Left colon (tissue), 2 donors: ENCODE measurements around the gene GSG1L2. TPM values are rescaled to one million over a fixed set of nuclear protein-coding genes. Genes with fewer than 3 reads are reported as not detected.
"Not testable (repeated sequence)": the region's sequence is repeated elsewhere in the genome, so short reads cannot be mapped to it uniquely, and the experiment has no call there.

Experiments
- ATAC-seq: fragments of 200-7000 bp; cut with Tn5 transposase; one replicate; pipeline ENCODE4 v1.9.1; 2020; ENCODE audit warnings: mild to moderate bottlenecking, moderate library complexity
- DNase-seq, 2 donors: peaks; one replicate each; pipeline ENCODE4 v3.0.0-alpha.2; 2020
- intact Hi-C, 2 donors: fragments of 100-400 bp; cut with DNase I in 1 of 2; cut with micrococcal nuclease in 1 of 2; formaldehyde crosslinking; loops; one replicate each; pipeline versions ENCODE4 v1.11.2 to v1.14.0; 2022; cut with DNase I, micrococcal nuclease
- total RNA-seq, 2 donors: library from RNA; stranded (reverse); fragmentation: NEBNext Ultra II Directional; extraction: Animal tissue kit (Norgen Biotek cat#: 25700); gene quantifications; one replicate each; pipeline ENCODE4 v1.2.1, GENCODE V29; 2021
- donor health status: DM: no; HTN: no; CAD: no.
- donor health status: DM: yes; HTN: yes; CAD: no.

The GSG1L2 gene
- total RNA-seq, 2 donors from 2014 or later: not detected

DNA sequence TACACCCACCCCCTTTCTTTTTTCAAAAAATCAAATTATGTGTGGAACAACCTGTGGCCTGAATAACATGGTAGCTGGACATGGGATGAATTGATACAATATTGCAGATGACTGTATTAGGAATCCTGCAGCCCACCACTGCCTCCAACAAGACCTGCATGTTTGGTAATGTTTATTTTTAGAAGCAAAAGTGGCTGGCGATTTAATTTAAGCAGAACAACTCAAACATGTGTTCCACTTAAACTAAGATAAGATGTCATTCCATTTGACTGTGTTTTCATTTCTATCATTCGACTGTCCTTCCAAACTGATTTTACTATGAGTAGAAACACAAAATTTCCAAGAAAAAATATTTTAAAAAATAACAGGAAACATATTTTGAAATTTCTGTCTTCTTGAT lies 20.4 kb downstream of the GSG1L2 start:
- DNase-seq (no peak), ATAC-seq (no peak)
- intact Hi-C loops: loop anchor here in 1 of 2 donors (10.0 kb wide), 1 partner anchor 83 kb away; no protein-coding TSS in a partner anchor

DNA sequence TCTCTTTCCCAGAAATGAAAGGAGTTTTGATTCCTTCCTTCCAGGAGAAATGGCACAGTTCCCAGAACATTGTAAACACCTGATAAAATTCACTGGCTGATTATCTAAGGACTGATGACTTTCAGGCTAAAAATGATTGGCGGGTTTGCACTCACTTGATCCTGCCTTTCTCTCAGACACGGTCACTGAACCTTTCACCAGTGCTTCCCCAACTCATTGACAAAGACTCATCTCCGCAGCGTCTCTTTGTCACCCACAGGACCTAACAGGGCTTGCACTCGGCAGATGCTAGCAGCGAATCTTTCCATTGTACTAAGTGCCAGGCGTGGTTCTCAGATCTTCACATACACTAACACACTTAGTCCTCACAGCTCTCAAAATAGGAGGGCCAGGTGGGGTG lies 23.2 kb downstream of the GSG1L2 start:
- ATAC-seq (no peak), DNase-seq (no peak)
- intact Hi-C loops: no loop called here

DNA sequence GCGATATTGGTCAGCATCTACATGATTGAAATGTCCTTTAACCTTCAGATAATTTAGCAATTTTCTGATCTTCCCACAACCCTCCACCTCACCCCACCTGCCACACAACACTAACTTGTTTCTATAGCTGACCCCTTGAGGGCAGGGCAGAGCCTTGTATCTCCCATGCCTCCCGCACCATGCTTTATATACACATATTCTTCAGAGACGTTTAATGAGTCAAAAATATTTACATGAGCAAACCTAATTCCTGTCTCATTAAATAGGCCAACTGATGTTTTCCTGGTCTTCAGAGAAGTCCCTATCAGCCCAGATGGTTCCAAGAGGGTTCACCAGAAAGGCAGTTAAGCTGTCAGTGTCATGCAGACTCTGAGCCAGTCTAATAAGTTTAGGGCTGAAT lies 23.9 kb downstream of the GSG1L2 start:
- no peak for ATAC-seq
- intact Hi-C loops: no loop called here
- DNase-seq: no peak

DNA sequence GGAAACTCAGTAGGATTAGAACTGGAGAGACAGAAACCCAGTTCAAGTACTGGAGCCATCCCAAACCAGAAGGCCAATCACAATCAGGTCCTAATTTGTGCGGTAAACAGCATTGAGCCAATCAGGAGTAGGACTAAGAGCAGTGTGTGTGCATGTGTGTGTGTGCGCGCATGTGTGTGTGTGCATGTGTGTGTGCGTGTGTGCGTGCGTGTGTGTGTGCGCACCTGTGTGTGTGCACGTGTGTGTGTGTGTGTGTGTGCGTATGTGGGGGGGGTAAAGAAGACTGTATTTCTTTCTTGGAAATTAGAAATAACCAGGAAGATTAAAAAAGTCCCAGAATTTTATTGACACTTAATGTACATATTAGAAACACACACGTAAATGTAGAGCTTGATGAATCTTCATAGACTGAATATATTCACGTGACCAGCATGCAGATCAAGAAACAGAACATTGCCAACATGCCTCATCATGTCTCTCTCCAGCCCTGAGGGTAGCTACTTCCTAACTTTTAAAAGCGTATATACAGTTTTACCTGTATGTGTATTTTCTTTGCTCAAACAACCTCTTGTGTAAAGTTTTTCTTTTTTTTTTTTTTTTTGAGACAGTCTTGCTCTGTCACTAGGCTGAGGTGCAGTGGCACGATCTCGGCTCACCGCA lies 29.6 kb downstream of the GSG1L2 start:
- DNase-seq: no peak
- no peak for ATAC-seq
- intact Hi-C loops: no loop called here

DNA sequence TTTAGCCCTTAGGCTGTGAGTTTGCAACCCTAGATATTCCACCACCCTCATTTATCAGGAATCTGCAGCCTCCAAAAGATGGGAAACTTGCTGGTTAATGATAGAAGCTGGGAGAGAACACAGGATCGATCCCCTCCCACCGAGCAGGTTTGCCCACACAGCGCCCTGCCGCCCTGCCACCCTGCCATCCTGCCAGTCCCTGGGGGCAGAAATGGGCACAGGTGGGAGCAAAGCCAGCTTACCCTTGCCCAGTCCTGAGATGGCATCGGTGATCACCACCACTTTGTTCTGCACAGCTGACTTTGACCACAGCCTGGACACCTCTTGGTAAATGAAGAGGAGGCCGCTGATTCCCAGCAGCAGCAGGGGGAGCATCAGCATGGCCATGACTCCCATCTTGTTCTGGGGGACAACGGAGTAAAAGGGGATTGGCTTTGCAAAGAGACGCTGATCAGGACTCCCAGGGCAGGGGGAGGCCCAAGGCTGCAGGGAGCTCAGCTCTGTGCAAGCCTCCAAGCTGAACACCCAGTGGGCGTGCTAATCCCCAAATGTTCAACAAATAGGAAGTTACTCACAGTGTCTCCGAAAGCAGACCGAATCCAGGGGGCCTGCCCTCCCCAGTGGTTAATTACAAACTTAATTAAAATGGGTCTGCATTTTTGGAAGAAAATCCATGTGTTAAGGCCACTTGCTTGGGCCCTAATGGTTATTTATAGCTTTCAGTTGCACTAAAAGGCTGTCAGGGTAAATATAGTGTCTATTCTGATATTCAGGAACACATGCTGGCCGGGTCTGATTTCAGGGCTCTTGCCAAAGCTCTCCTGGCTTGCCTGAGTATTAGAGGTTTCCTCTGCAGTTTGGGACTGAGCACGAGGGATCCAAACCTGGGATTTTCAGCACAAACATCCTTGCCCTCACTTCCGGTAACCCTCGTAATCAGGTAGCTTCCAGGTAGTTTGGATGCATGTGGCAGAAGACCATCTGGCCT lies 30.7 kb downstream of the GSG1L2 start, which contains the start of gene DHRS7C:
TSS of gene DHRS7C (minus strand) at position 704 of the 988 bp plus-strand sequence. CDS start at position 396, 308 bp downstream.
- ATAC-seq (no peak), DNase-seq (no peak)
- intact Hi-C loops: no loop called here

DNA sequence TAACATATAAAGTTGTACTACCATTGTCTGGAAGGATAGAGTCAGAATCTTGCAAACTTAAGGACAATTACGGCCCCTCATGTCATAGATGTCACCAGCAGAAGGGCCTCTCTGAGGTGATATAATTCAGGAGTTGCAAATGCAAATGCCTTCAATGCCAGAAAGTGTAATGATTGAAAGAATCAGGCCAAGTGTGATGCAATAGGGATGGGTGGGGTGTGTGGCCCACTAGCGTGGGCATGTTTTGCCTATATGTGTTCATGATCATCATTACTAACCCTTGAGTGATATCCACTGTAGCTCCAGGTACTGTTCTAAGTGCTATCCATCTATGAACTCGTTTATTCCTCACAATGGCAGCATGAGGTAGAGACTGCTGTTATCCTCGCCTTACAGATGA lies 31.6 kb downstream of the GSG1L2 start:
- intact Hi-C loops: no loop called here
- ATAC-seq (no peak), DNase-seq (no peak)

DNA sequence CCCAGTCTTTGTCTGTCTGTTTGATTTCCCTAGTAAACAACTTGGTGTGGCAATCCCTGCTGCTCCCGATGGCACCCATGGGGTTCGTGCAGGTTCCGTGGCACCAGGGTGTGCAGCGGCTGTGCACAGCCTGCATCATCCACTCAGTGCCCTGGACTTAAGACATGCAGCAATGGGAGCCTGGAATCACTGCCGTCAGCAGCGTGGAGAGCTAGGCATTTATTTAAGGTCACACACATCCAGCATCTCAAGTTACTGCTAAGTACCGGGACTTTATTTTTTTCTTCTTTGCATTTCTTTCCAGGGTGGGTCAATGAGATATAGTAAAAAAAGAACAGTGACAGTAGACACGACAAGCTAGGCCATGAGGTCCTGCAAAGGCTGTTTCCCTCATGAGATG lies 33.3 kb downstream of the GSG1L2 start:
- no peak for DNase-seq
- intact Hi-C loops: no loop called here
- ATAC-seq: no peak

DNA sequence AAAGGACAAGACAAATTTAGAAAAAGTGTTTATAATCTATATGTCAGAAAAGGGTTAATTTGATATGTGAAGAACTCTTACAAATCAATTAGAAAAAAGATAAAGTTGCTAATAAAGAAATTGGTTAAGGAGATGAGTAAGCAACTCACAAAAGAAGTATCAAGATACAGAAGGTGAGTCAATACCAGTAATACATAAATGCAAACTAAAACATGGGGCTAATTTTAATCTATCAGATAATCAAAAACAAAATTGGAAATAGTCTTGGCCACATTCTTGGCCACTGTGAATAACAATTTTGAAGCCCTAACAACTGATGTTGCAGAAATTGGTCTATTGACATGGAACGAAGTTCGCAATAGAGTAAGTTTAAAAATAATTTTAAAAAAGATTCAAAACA lies 37.3 kb downstream of the GSG1L2 start:
- ATAC-seq (no peak), DNase-seq (no peak)
- intact Hi-C loops: no loop called here

DNA sequence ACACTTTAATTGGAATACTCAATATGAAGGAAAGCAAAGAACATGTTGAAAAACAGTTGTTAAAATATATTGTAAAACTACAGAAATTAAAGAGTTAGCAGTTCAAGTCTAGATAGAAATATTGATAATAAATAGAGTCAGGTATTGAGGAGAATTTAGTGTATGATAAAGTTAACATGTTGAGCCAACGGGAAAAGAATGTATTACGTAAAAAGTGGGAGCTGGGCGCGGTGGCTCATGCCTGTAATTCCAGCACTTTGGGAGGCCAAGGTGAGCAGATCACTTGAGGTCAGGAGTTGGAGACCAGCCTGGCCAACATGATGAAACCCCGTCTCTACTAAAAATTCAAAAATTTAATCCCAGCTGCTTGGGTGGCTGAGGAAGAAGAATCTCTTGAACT lies 38.4 kb downstream of the GSG1L2 start:
- ATAC-seq, DNase-seq, intact Hi-C loops: not testable (repeated sequence)

DNA sequence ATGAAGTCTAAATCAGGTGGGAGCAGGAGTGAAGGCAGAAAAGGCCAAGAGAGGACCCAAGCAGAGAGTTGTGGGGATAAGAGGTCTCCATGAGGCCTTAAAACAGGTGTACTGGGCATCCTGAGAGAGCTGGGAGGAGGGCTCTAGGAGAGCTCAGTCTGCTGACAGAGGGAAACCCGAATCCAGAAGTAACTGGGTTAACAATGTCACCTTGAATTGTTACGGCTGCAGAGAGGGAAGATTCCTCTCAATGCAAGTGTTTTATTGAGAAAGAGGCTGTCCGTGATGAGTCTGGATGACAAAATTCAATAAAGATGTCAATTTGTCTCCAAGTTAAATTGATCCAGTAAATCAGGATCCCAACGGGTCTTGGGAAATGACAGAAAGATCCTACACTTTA lies 38.8 kb downstream of the GSG1L2 start:
- intact Hi-C loops: no loop called here
- no peak for ATAC-seq
- DNase-seq: no peak

DNA sequence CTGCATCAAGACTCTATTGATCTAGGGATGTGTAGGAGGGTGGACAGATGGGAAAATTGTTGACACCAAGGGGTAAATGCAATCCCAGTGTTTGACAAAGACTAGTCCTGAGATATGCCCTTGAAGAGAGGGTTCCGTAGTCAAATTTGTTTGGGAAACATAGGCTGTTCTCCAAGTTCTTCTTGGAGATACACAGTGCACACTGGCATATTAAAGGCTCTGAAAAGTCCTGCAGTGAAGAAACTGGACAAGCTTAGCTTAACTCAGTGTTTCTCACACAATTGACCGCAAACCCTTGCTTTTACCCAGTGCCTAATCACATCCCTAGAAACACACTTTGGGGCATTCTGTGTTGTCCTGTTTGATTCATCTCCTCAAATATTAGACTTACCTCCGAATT lies 41.3 kb downstream of the GSG1L2 start:
- intact Hi-C loops: no loop called here
- ATAC-seq (no peak), DNase-seq (no peak)

DNA sequence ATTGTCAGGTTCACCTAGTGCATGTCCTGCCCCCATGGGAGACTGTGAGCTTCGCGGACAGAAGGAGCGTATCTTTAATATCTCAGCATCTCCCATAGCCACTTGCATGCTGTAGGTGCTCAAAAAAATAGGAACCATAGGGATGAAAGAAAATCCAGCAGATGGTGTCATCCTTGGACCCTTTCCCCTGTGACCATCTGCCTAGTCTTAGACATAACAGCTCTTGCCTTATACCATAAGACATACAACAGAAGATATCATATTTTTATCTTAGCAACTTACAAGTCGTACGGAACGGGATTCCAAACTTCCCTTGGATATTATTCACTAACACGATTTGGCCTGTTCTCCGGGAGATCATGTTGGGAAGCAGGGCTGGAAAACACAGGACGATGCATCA lies 45.0 kb downstream of the GSG1L2 start:
- no peak for ATAC-seq
- no peak for DNase-seq
- intact Hi-C loops: no loop called here

DNA sequence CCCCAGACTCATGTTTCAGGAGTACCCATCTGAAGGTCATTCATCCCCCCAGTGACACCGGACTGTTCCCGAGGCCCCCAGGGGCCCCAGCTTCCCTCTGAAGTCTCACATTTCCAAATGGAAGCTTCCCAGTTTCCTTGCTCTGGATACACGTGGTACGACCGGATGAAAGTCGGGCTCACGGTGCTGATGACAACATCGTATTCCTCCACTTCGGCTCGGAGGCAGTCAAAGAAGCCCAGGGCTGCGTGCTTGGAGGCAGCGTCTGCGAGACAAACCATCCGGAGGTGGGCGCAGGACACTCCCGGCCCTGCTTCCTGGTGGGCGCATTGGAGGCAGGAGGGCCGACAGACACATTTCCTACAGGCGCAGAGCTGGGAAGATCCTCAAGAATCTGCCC lies 49.2 kb downstream of the GSG1L2 start:
- DNase-seq (no peak), ATAC-seq (no peak)
- intact Hi-C loops: no loop called here

DNA sequence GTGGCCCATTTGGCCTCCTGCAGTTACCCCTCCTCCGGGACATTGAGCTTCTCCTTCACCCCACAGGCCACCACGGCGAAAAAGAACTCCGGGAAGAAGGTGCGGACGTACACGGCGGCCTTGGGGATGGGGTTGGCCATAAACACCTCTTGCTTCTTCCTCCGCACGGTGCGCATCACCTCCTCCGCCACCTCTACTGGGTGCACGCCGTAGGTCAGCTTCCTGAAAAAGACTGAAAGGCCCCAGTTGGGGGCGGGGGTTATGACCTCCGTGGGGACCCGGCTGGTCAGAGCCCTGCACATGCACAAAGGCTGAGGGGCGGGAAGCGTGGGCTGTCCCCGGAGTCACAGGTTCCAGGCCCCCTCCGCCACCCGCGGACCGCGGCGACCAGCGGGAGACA lies 50.4 kb downstream of the GSG1L2 start:
- DNase-seq: no peak
- ATAC-seq: no peak

DNA sequence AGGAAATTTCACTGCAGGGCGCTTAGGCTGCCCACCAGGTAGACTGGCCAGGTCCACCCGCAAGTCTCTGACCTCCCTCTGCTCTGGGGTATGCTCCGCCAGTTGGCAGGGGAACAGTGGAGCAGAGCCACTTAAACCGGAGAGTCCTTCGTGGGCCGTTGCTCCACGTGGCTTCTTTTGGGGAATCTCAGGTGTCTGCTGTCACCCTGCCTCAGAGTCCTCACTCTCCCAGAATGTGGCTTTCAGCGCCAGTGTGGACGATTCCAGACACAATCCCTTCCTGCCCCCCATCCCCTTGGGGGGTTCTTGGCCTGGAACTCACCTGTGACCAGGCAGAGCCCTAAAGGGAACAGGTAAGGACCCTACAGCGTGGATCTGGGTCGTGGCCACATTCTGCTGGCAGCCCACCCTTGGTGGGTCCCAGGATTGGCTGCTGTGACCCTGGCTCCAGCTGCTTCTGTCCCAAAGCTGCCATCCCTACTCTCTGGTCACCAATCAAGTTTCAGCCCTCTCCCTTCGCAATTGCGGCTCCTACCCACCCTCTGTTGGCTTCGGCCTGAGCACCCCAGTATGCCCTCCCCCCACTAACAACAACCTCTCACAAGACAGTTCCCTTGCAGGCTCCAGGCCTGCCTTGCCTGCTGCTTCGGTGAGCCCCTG lies 52.7 kb downstream of the GSG1L2 start:
- no peak for ATAC-seq
- intact Hi-C loops: no loop called here

More for the DNA sequence above, 50.4 kb downstream of the GSG1L2 start:
- intact Hi-C loops: no loop called here

DNA sequence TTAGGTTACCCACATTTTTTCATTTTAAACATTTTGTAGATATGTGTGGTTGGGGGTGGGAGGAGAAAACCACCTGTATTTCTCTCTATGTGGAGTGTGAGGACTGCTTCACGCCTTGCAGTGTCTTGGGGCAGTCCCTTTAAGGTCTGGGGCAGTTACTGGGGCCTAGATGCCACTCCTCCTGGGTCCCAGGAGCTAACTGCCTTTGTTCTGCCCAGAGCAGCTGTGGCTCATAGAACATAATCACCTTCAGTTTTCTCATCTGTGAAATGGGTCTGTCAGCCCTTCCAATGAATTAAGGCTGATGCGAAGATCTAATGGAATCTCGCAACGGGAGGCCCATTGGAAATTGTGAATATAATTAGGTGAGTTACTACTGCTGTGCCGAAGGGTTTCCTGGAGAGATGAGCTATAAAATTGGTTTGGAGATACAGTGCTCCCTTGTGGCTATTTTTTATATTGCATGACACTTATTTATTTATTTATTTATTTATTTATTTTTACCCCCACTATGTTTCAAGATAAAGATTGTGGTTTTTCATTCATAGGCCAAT lies 53.4 kb downstream of the GSG1L2 start:
- ATAC-seq (peak; percentile 41), DNase-seq (no peak)
- intact Hi-C loops: no loop called here

More for the DNA sequence above, 52.7 kb downstream of the GSG1L2 start:
- DNase-seq: no peak

DNA sequence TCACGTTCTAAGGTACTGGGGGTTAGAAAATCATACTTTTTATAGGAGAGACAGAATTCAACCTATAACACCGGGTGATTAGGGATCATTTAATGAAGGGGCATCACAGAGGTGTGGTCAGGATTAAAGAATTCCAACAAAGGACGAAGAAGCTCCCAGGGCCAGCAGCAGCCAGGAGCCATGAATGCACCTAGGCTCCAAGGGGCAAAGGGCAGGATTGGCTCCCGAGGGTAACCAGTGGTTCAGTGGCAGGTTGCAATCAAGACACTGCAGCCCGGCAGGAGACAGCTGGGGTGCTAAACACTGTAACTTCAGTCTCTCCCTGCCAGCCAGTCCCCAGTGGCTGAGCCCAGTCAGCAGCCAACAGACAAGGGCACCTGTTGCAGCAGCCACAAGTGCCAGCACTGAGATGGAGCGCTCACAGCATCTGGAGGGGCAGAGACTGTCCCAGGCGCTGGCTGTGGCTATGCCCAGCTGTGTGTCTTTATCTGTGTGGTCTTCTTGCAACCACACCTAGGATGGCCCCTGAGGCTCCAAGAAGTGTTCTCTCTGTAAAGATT lies 54.4 kb downstream of the GSG1L2 start:
- ATAC-seq (no peak), DNase-seq (no peak)
- intact Hi-C loops: no loop called here

DNA sequence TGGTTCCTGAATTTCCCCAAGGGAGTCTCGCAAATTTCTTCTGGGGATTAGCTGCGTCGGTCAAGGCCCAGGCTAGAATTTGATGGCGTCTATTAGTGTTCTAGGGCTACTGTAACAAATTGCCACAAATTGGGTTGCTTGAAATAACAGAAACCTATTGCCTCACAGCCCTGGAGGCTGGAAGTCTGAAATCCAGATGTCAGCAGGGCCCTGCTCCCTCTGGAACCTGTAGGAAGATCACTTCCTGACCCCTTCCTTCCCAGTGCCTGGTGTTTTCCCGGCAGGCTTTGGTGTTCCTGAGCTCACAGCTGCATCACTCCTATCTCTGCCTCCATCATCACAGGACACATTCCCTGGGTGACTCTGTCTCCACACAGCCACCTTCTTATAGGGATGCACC lies 54.9 kb downstream of the GSG1L2 start:
- ATAC-seq (no peak), DNase-seq (no peak)
- intact Hi-C loops: no loop called here

DNA sequence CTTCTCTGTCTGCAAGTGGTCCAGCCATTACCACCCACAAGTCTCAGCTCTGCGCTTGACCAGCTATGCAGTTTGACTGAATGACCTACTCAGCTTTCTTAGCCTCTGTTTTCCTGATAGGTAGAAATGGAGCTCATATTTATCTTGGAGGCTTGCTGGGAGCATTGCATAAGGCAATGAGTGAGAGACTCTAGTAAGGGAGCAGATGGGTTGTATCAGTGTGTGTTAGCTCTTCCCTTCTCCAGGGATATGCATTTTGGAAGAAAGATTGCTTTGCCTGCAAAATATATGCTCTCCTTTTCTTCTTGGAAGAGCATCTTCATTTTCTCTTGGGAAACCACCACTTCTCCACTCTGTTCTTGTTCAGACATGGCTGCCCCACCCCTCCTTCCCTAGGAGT lies 56.6 kb downstream of the GSG1L2 start:
- intact Hi-C loops: no loop called here
- no peak for ATAC-seq
- DNase-seq: no peak
